ENCODE results near the gene PXDN.

DNA sequence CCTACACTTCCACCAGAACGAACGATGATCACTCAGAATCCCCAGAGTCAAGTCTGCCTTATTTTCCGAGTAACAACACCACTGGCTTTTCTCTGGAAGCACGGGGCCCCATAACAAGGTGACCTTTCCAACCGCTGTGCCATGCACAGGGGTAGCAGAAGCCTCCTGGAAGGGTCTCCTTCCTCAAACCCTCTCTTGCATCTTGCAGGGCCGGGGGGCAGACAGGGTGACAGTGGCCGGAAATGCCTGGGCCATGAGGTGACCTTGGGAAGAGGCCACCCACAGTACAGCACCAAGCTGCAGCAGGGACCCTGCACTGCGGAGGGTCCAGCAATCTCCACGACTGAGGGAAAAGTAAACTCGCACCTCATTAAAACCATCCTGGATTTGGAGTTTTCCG, 108.5 kb downstream of the PXDN start:
- TF ChIP-seq, protein P1, sequence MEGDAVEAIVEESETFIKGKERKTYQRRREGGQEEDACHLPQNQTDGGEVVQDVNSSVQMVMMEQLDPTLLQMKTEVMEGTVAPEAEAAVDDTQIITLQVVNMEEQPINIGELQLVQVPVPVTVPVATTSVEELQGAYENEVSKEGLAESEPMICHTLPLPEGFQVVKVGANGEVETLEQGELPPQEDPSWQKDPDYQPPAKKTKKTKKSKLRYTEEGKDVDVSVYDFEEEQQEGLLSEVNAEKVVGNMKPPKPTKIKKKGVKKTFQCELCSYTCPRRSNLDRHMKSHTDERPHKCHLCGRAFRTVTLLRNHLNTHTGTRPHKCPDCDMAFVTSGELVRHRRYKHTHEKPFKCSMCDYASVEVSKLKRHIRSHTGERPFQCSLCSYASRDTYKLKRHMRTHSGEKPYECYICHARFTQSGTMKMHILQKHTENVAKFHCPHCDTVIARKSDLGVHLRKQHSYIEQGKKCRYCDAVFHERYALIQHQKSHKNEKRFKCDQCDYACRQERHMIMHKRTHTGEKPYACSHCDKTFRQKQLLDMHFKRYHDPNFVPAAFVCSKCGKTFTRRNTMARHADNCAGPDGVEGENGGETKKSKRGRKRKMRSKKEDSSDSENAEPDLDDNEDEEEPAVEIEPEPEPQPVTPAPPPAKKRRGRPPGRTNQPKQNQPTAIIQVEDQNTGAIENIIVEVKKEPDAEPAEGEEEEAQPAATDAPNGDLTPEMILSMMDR (IDR thresholded peaks at IDR 0.05) = no peak
- TF ChIP-seq EZH2 (IDR thresholded peaks at IDR 0.05; ENCODE audit: borderline replicate concordance, insufficient read depth, low read depth, low read length, poor library complexity, severe bottlenecking) = no peak
